Activated T-cell treated with anti-CD3 and anti-CD28 coated beads, Interleukin-2, amount 50 U/mL, for 4 hours (primary cell): ENCODE data around the gene GAREM2. TPM values are rescaled to one million over a fixed set of nuclear protein-coding genes. Genes with fewer than 3 reads are reported as not detected.

ENCODE experiments used
- ATAC-seq, 2 donors: fragments of 200-7000 bp; cut with Tn5 transposase; one replicate each; pipeline ENCODE4 v1.10.0; 2021
- DNase-seq: peaks from one replicate; pipeline ENCODE4 v3.0.0-alpha.2; 2020
- H3K27me3 Mint-ChIP-seq: one replicate; pipeline ENCODE4 v1.8.0; 2021; ENCODE audit warnings: low read depth, mixed read lengths
- H3K36me3 Mint-ChIP-seq: one replicate; pipeline ENCODE4 v1.8.0; 2022; ENCODE audit warnings: mixed read lengths; ENCODE audit not compliant: insufficient read depth
- H3K4me1 Mint-ChIP-seq: one replicate; pipeline ENCODE4 v1.8.0; 2021; ENCODE audit warnings: low read depth, mixed read lengths
- H3K4me3 Mint-ChIP-seq: one replicate; pipeline ENCODE4 v1.8.0; 2021; ENCODE audit warnings: mild to moderate bottlenecking, moderate library complexity, mixed read lengths
- H3K9me3 Mint-ChIP-seq: one replicate; pipeline ENCODE4 v1.8.0; 2021; ENCODE audit warnings: mixed read lengths
- total RNA-seq, 3 donors: library from RNA; stranded (reverse); gene quantifications; one replicate each; pipeline ENCODE4 v1.2.1, GENCODE V29; 2021

Gene GAREM2
- total RNA-seq, 3 donors from 2014 or later: 2.4 to 4.1 (median 3.2) TPM

DNA sequence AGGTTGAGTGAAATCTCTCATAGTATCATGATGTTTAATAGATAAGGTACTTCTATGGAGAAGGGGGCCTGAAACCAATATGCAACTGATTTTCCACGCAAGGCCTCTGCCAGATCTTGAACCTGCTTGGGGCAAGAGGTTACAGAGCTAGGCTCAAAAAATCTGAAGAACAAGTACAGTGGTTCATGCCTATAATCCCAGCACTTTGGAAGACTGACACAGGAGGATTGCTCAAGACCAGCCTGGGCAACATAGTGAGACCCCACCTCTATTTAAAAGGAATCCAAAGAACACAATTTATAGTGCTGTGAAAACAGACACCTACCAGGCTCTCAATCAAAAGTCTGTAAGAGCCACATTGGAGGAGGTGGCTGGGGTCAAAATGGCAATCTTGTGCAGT lies 42.9 kb downstream of the GAREM2 start:
- H3K36me3 Mint-ChIP-seq: peaks cover 43% of the 10 kb centered on the region
- no peaks in the 10 kb centered on the region for H3K9me3 Mint-ChIP-seq
- ATAC-seq (no peak), DNase-seq (no peak)
- H3K27me3 Mint-ChIP-seq: no peaks in the 10 kb centered on the region
- no peak overlapping the region for H3K4me3 Mint-ChIP-seq
- H3K4me1 Mint-ChIP-seq: no peaks in the 10 kb centered on the region

DNA sequence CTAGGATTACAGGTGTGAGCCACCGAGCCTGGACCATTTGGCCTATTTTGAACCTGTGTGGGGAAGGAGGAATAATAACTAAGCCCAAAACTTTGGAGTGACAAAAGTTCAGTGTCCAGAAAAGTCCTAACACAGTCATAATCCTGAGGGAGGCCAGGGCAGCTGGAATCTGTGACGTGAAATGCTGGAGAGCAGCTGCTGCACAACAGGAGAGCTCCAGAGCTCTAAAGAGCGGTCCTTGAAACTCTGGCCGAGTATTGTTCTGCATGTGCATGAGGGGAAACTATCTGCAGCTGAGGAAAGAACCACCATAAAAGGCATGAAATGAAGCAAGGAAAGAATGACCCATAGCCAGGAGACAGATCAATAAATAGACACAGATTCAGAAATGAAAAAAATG lies 43.7 kb downstream of the GAREM2 start:
- DNase-seq (no peak), ATAC-seq (no peak)
- peaks cover 38% of the 10 kb centered on the region for H3K36me3 Mint-ChIP-seq
- no peak overlapping the region for H3K4me3 Mint-ChIP-seq
- H3K4me1 Mint-ChIP-seq: no peaks in the 10 kb centered on the region
- H3K9me3 Mint-ChIP-seq: no peaks in the 10 kb centered on the region
- no peaks in the 10 kb centered on the region for H3K27me3 Mint-ChIP-seq

DNA sequence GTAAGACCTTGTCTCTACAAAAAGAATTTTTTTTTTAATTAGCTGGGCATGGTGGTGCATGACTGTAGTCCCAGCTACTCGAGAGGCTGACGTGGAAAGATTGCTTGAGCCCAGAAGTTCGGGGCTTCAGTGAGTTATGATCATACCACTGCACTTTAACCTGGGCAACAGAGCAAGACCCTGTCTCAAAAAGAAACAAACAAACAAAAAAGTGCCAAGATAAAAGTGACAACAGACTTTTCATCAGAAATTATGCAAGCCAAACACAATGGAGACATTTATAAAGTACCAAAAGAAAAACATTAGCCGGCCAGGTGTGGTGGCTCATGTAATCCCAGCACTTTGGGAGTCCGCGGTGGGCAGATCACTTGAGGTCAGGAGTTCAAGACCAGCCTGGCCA lies 44.8 kb downstream of the GAREM2 start:
- H3K27me3 Mint-ChIP-seq: no peaks in the 10 kb centered on the region
- no peak for DNase-seq

DNA sequence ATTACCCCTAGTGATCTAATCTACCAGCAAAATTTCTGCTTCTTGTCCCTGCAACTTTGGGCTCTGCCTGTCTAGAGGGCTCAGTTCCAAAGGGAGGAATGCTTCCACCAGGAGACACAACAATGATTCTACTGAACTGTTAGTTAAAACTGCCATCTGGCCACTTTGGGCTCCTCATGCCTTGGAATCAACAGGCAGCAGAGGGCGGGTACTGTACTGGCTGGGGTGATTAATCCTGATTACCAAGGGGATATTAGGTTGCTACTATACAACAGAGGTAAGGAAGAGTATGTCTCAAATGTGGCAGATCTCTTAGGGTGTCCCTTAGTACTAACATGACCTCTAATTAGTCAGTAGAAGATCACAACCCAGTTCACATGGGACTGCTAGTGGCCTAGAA lies 50.1 kb downstream of the GAREM2 start:
- H3K4me1 Mint-ChIP-seq: no peaks in the 10 kb centered on the region
- H3K9me3 Mint-ChIP-seq: no peaks in the 10 kb centered on the region
- DNase-seq: no peak
- no peak for ATAC-seq
- peaks cover 35% of the 10 kb centered on the region for H3K36me3 Mint-ChIP-seq
- no peaks in the 10 kb centered on the region for H3K27me3 Mint-ChIP-seq
- no peak overlapping the region for H3K4me3 Mint-ChIP-seq

More for the DNA sequence above, 44.8 kb downstream of the GAREM2 start:
- no peak for ATAC-seq
- Mint-ChIP-seq H3K4me1 (no peaks in the 10 kb centered on the region), H3K36me3 (peaks cover 35% of the 10 kb centered on the region), H3K9me3 (no peaks in the 10 kb centered on the region), H3K4me3 (no peak overlapping the region)

DNA sequence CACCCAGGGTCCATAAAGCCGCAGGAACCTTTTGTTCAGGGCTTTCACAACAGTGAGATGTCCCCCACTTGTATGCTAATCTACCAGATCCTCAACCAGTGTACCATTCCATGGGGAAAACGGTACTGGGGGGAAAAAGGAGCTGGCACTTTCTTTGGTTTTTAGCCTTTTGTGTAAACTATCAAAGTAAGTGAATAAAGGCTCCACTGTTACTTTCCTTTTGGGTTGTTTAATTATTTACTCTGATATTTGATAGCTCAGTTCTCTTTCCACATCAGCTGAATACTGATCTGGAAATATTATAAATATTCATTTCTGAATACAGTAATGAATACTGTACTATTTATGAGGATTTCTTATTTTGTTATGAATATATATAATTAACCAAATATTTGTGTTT lies 51.2 kb downstream of the GAREM2 start:
- peaks cover 38% of the 10 kb centered on the region for H3K36me3 Mint-ChIP-seq
- H3K9me3 Mint-ChIP-seq: no peaks in the 10 kb centered on the region
- H3K4me1 Mint-ChIP-seq: no peaks in the 10 kb centered on the region
- ATAC-seq (no peak), DNase-seq (no peak)
- H3K27me3 Mint-ChIP-seq: no peaks in the 10 kb centered on the region
- no peak overlapping the region for H3K4me3 Mint-ChIP-seq

DNA sequence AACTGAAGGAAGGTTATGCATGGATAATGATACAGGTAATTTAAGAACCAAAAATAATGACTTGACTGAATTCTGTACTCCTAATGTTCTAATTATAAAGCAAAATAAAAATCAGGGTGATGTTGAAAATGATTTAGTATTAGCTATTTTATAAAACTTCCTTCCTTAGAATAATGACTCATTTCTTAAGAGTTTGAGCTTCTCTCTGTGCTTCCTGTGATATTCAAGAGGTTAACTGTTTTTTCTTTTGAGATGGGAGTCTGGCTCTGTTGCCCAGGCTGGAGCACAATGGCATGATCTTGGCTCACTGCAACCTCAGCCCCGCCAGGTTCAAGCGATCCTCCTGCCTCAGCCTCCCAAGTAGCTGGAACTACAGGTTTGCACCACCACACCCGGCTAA lies 56.7 kb downstream of the GAREM2 start:
- no peak overlapping the region for H3K4me3 Mint-ChIP-seq
- H3K27me3 Mint-ChIP-seq: no peaks in the 10 kb centered on the region
- H3K9me3 Mint-ChIP-seq: no peaks in the 10 kb centered on the region
- ATAC-seq (no peak), DNase-seq (no peak)
- H3K36me3 Mint-ChIP-seq: peaks cover 44% of the 10 kb centered on the region
- H3K4me1 Mint-ChIP-seq: no peaks in the 10 kb centered on the region

DNA sequence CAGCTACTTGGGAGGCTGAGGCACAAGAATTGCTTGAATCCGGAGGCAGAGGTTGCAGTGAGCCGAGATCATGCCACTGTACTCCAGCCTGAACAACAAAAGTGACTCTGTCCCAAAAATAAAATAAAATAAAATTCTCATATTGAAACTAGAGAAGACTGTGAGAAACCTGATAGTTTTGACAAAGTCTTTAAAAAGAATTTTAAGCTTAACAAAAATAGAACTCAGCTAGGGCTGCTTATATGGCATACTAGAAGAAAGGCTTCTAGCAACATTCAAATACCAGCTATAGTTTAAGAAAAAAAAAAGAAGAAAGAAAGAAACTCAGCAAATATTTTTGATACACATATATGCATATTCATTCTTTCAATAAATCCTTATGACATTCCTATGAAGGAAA lies 57.9 kb downstream of the GAREM2 start:
- no peak overlapping the region for H3K4me3 Mint-ChIP-seq
- no peaks in the 10 kb centered on the region for H3K27me3 Mint-ChIP-seq
- peaks cover 42% of the 10 kb centered on the region for H3K36me3 Mint-ChIP-seq
- DNase-seq: no peak
- no peaks in the 10 kb centered on the region for H3K4me1 Mint-ChIP-seq
- H3K9me3 Mint-ChIP-seq: no peaks in the 10 kb centered on the region
- ATAC-seq: no peak

DNA sequence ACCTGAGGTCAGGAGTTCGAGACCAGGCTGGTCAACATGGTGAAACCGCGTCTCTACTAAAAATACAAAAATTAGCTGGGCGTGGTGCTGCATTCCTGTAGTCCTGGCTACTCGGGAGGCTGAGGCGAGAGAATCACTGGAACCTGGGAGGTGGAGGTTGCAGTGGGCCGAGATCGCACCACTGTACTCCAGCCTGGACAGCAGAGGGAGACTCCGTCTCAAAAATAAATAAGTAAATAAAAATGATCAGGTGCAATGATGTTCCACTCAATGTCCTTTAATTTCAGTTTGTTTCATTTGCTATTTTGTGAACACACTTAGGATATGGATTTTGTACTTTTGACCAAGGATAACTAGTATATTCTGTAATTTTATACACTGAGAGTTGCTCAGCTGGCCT lies 62.2 kb downstream of the GAREM2 start:
- H3K27me3 Mint-ChIP-seq: no peaks in the 10 kb centered on the region
- peaks cover 7% of the 10 kb centered on the region for H3K4me1 Mint-ChIP-seq
- no peaks in the 10 kb centered on the region for H3K9me3 Mint-ChIP-seq
- ATAC-seq: no peak
- no peak for DNase-seq
- H3K36me3 Mint-ChIP-seq: peaks cover 29% of the 10 kb centered on the region
- H3K4me3 Mint-ChIP-seq: no peak overlapping the region

DNA sequence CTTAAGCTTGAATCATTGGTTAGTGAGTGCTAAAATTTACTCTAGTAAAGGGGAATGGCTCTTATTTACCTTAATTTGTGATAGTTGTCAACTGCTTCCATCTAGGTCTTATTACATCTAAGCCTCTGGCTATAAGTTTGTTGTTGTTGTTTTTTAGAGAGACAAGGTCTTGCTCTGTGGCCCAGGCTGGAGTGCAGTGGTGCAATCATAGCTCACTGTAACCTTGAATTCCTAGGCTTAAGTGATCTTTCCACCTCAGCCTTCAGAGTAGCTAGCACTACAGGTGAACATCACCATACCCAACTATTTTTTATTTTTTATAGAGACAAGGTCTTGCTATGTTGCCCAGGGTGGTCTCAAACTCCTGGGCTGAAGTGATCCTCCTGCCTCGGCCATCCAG lies 65.0 kb downstream of the GAREM2 start:
- no peaks in the 10 kb centered on the region for H3K9me3 Mint-ChIP-seq
- H3K4me1 Mint-ChIP-seq: peaks cover 28% of the 10 kb centered on the region
- no peak overlapping the region for H3K4me3 Mint-ChIP-seq
- H3K27me3 Mint-ChIP-seq: no peaks in the 10 kb centered on the region
- DNase-seq (no peak), ATAC-seq (no peak)
- H3K36me3 Mint-ChIP-seq: peaks cover 26% of the 10 kb centered on the region

DNA sequence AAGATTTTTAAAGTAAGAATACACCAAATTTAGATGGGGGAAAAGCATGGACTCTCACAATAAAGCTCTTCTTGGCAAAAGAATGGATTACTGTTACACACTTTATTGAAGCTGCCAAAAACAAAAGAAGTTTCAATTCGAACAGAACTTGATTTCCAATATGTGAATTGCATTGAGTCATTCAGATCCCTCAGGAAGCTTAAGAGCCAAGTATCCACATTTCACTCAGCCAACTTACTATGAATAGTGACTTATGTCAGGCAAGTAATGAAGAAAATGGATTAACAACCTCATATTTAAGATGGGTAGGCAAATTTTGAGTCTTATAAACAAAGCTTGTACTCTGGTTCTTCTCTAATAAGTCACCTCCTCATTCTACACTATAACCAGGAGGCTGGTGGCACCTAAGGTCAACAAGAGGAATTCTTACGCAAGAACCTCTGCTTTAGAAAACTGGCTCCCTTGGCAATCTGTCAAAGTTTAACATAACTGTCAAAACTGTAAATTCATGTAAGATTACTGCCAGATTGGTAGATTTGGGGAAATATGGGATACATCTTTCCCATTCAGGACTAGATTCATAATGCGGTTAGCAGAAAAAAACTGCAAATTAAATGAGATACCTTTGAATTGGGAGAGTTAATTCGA lies 65.5 kb downstream of the GAREM2 start:
- no peaks in the 10 kb centered on the region for H3K9me3 Mint-ChIP-seq
- DNase-seq (no peak), ATAC-seq (no peak)
- H3K4me3 Mint-ChIP-seq: no peak overlapping the region
- peaks cover 22% of the 10 kb centered on the region for H3K36me3 Mint-ChIP-seq
- H3K4me1 Mint-ChIP-seq: peaks cover 34% of the 10 kb centered on the region
- H3K27me3 Mint-ChIP-seq: no peaks in the 10 kb centered on the region

Other genes with a start within 250 kb of the GAREM2 start
- gene KIF3C, start 190.6 kb upstream of the GAREM2 start, total RNA-seq: 1 to 10 TPM; 1.1 to 2.2 (median 1.7) TPM
- 100 to 1,000 TPM; 135 to 155 (median 146) TPM for gene RAB10, start 139.0 kb upstream of the GAREM2 start, total RNA-seq
- gene HADHA, start 71.5 kb downstream of the GAREM2 start, total RNA-seq: 10 to 100 TPM; 85.9 to 94.9 (median 87.7) TPM
- 10 to 100 TPM; 53.8 to 59.9 (median 55.2) TPM for gene HADHB, start 71.9 kb downstream of the GAREM2 start, total RNA-seq
- gene SELENOI, start 173.1 kb downstream of the GAREM2 start, total RNA-seq: 10 to 100 TPM; 73.5 to 76.2 (median 76.0) TPM
- gene ADGRF3, start 173.7 kb downstream of the GAREM2 start, total RNA-seq: 1 to 10 TPM; 1.9 to 2.8 (median 2.0) TPM
- not detected for gene DRC1, start 228.8 kb downstream of the GAREM2 start, total RNA-seq